ENCODE measurements around the gene CA10.

Gene CA10

DNA sequence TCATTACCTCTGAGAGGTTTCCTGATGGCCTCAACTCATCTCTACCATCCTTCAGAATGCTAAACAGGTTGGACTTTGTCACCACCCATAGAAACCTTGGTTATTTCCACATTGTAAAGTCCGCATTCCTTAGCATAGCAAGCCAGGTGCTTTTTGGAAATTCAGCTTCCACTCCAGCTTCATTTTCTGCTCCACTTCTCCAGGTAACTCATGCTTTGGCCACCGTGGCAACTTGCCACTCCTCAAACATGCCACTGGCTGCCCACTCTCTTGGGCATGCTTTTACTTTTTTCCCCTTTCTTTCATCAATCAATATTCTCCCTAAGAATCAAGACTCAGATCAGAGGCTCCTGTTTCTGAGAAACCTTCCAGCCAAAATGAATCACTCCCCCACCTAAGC is 203.3 kb downstream of the CA10 start:
- in situ Hi-C loops (cut with MboI; ENCODE audit: low sequenced_read_pairs): no loop called here

DNA sequence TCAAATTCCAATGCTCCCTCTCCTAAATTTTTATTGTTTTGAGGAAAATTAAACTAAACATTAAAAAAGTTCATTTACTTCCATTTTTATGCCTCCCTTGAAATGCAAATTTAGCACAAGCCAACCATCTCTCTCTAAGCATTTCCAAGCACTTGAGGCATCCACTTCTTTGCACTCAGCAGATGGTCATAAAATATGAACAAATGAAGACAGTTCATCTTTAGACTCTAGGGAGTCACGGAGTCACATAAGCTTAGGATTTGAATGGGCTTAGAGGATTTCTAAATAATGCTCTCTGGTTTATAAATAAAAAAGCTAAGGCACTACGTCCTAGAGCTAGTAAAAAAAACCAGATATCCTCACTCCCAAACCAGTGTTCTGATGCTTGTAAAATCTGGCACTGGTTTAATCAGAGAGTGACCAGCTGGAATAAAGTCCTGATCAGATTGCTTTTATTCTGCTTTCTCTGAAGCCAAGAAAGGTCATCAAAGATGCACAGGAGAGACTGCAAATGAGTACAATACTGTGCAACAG is 204.2 kb downstream of the CA10 start:
- in situ Hi-C loops (cut with MboI; ENCODE audit: low sequenced_read_pairs): no loop called here

DNA sequence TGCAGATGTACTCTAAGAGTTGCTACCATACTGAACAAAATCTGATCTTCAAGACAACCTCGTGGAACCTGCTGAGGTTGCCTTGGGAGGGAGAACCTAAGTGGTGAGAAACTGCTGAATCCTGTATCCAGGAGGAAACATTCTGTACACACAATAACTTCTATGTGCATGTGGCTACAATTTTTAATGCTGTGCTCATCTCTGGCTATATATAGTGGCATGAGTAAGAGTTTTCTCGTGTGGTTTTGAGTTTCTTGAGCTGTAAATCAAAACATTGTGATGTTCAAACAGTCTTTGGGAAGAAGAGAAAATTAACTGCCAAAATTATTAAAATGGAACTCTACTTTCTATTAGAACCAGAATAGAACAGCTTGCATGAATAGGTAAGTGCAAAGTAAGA is 206.8 kb downstream of the CA10 start:
- in situ Hi-C loops (cut with MboI; ENCODE audit: low sequenced_read_pairs): no loop called here

DNA sequence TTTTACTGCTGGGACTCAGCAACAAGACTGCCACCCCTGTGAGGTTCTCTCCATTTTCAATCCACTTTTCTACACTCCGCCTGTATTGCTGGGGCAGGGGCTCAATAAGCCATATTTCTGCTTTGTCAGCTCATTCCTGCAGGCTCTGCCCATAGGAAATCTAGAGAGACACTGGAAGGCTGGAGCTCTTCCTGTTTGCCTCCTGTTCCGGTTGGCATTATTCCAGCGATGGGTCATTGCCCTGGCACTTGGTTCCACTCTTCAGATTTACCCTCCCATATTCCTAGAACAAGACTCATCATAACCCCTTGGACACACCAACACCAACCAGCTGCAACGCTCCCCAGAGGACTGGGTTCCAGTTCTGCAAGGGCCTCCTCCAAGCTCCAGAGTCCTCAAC is 210.4 kb downstream of the CA10 start:
- in situ Hi-C loops (cut with MboI; ENCODE audit: low sequenced_read_pairs): no loop called here

DNA sequence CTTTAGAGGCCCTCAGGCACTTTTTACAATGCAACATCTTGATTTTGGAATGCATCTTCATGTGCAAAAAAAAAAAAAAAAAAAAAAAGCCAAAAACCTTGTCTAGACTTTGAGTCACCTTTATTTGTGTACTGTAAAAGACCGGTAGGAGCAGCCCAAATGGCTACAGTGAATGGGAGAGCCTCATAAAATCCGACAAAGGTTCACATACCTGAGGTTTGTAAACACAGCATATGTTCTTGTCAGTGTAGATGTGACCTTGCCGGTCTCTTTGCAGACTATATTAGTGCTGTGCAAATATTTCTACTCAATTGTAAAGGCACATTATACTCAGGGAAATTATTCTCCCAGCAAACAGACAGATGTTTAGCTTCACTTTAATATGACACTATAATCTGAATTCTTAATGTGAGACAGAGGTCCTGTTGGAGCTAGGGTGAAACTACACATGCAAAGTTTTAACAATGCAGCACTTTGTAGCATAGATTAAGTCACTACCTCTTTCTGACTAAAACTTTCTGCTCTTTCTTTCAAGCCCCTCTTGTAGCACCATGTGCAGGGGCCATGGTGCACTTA is 211.3 kb downstream of the CA10 start:
- in situ Hi-C loops (cut with MboI; ENCODE audit: low sequenced_read_pairs): no loop called here

DNA sequence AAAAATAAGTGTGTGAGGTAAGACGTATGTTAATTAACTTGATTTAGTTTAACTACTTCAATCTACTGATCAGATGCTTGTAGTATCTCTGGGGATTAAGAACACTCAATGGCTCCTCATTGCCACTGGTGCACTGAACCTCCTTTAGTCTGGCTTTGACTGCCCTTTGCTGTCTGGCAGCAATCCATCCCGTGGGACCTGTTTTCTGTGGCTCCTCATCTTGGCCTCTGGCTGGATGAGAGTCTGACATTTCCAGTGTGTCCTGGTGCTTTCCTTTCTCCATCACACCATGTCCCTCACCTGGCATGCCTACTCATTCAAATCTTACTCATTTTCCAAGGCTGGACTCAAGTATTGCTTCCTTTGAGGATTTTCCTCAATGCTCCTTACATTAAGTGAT is 212.2 kb downstream of the CA10 start:
- in situ Hi-C loops (cut with MboI; ENCODE audit: low sequenced_read_pairs): no loop called here

DNA sequence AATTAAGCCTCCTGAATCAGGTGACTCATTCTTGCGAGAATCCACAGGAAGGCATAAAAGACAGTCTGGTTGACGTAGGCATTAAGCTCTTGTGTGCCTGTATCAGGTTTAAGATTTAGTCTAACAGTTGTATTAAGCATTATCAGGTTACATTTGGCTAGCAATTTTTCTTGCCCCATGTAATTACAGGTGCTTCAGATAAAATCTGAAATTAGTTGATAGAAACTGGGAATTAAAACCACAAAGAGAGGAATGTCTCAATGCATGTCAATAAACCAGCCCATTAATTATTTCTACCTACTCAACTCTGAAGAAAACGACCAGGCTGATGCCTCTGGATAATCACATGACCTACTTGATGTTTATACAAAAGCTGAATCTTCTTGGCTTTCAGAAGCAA is 217.2 kb downstream of the CA10 start:
- in situ Hi-C loops (cut with MboI; ENCODE audit: low sequenced_read_pairs): no loop called here

DNA sequence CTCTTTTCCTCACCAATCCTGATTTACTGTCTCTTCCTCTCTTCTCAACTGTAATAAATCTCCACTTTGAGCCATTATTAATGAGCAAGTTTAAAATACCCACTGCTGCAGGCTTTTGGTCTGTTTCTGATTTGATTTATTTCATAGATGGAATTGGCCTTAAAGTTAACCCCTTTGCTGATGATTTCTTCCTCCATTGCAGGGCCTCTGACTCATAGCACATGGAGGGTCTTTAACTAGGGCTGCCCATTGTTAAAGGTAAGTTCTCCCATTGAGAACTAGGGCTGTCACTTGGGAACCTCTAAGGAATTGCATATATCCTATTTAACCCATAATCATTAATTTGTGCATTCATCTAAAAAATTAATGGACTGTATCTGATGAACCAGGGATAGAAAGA is 221.2 kb downstream of the CA10 start:
- in situ Hi-C loops (cut with MboI; ENCODE audit: low sequenced_read_pairs): no loop called here

DNA sequence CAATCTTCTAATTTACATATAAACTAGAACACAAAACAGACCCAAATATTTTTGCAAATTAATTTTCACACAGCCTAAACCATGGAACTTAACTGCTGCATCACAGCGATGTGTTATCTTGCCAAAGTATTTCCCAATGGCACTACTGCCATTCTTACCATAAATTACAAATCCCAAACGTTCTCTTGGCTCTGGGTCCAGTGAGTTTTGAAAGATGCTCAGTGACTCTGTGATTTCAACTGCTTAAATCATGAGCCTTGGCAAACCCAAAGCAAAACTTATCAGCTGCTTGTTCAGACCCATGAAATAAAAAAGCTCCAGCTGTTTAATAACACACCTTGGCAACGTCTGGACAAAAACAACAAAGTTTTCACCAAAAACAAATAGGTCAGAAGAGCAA is 223.0 kb downstream of the CA10 start:
- in situ Hi-C loops (cut with MboI; ENCODE audit: low sequenced_read_pairs): no loop called here

DNA sequence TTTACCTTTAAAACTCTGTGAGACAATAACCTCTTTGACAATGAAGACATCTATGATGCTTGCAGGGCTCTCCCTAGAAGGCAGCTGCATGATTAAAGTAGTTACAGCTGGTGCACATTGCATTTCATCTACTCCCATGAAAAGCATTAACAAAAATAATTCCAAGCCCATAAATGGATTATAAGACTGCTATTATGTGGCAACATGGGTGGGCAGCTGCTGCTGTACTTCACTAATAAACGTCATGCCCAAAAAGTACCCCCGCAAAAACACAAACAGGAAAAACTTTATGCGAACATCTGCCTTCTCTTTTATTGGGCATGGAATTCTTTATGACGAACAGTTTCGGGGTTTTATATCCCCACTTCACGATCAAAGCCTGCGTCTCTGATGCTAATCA is 224.9 kb downstream of the CA10 start:
- in situ Hi-C loops (cut with MboI; ENCODE audit: low sequenced_read_pairs): no loop called here

DNA sequence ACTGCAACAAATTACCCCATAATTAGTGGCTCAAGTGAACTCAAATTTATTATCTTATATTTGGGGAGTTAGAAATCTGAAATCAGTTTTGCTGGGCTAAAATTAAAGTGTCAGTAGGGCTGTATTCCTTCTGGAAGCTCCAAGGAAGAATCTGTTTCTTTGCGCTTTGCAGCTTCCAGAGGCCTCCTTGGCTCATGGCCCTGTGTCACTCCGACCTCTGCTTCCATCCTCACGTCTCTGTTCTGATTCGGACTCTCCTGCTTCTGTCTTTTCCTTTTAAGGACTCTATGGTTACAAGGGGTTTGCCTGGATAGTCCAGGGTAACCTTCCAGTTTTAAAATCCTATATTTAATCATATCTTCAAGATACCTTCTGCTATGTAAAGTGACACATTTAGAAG is 232.1 kb downstream of the CA10 start:
- in situ Hi-C loops (cut with MboI; ENCODE audit: low sequenced_read_pairs): no loop called here

DNA sequence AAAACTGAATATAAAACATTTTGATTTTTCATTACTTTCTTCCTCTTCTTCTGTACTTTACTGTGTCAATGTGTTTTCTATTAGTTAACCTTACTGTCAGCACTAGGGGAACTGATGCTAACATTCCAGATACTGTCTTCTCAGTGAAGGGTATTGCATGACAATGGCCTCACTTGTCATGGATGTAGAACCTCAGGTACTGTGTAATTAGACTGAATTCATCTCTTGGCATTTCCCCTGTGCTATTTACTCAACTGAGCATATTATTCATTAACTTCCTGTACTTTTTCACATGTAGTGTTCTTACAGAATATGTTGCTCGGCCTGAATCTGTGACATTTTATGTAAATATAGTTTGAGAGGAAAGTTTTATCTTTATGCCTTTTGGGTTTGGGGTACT is 237.0 kb downstream of the CA10 start:
- in situ Hi-C loops (cut with MboI; ENCODE audit: low sequenced_read_pairs): no loop called here

DNA sequence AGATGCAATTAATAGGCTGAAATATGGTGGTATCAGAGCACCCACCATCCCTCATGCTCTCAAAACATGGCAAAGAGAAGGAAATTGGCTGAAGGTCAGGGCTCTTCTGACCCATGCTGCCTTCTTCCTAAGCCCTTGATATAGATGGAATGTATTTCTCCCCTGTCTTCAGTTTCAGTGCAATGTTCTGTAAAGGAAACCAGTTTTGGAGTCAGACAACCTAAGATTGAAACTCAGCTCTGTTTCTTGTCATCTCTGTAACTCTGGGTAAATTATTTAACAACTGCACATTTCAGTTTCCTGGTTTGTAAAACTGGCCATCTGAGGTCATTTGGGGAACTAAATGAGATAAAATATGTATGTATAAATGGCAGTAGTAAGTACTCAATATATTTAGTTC is 243.9 kb downstream of the CA10 start:
- in situ Hi-C loops (cut with MboI; ENCODE audit: low sequenced_read_pairs): no loop called here

DNA sequence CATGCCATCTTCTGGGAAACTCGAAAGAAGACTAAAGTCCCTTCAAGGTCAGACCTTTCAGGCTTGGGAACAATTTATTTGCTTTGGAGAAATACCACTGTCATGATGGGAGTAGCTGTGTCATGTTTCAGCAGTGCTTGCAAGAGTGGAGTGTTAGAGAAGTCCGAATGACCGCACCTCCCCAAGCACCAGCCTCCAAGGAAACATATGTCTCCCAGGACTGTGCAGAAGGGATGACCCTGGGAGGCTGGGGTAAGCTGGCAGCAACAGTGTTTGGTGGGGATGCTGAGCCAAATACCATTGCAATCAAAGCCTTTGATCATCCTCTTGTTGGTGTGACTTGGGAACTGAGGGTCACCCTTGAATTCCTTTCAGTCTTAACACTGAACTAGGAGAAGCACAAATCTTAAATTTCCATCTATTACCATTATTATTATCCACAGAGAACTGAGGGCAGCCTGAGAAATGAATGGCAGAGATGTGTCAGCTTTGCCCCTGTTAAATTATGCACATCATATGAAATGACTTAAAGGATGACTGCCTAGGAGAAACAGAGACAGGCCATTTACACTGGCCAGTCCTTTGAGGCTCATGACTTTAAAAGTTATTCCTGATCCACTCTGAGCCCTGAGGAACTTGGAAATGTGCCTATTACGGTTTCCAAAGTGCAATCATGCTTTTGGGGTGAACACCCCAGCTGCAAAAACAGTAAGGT is 244.9 kb downstream of the CA10 start:
- in situ Hi-C loops (cut with MboI; ENCODE audit: low sequenced_read_pairs): no loop called here

DNA sequence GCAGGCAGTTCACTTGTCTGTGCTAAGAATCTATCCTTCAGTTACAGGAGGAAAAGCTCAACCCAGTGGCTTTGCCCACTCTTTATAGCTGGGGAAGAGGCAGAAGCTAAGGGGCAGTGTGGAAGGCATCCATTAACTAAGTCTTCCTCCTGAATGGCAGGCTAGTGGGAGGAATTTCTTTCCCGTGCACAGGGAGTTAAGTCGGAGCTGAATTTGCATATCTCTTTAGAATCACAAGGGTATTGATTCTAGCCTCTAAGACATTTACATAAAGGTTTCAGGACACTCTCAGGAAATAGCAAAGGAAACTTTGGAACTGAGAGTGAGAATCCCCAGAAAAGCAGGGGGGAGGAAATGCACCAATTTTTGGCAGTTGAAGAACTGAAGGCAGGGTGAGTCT is 245.6 kb downstream of the CA10 start:
- in situ Hi-C loops (cut with MboI; ENCODE audit: low sequenced_read_pairs): no loop called here

DNA sequence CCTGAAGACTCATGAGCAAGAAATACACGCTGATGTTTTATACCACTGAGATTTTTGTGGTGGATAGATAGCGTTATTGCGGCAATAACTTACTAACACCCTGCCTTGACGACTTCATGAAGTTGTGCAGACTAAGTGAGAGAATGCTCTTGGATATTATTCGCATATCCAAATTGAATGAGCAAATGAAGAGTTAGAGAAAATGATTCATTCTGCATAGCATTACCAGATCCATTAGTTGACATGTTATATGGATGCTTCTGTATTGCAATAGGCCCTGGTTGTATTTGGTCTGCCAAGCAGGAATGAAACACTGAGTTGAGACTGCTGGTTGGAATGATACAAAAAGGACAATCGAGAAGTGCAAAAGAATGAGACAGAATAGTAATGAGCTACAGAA is 247.3 kb downstream of the CA10 start:
- in situ Hi-C loops (cut with MboI; ENCODE audit: low sequenced_read_pairs): no loop called here

DNA sequence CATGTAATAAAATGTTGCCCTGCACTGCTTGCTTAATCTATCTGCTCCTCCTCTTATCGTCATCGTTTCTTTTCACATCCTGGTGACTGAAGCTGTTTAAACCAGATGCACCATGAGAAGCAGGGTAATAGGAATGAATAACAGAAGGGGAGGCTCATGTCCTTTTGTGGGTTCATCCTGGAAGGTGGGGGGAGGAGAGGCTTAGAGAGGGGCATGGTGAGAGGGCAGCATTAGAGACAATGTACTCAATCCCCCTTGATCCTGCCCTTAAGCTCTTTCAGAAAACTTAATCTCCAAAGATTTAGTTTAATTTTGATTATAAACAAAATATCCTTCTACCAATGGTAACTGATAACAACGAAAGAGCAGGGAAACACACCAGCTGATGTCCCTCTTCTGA is 248.5 kb downstream of the CA10 start:
- in situ Hi-C loops (cut with MboI; ENCODE audit: low sequenced_read_pairs): no loop called here

DNA sequence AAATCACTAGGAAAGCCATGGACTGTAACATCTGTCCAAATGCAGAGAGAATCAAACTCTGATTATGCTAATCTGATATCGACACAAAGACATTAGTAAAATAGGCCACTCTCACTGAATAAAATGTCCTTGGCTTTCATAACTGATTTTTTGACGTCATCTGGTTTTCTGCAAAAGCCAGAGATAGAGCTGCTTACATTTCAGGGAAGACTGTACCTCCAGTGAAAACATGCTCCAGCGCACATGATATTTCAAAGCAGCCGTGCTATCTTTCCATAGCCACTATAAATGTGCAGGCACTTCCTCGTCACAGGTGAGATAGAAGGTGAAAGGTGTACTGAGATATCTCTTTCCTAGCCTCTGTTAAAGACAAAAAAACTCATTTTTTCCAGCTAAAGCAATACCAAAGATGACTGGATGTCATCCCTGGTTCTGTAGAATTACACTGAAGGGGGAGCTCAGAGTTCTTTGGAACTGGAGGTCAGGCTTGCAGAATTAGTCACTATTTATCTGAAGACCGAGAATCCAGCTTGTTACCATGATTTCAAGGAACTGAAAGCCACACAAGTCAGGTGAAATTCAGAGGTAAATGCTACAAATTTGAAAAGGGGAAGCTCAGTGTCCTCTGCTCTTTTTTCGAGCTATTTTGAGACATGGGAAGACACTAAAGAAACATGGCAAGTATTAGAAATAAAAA is 249.5 kb downstream of the CA10 start:
- in situ Hi-C loops (cut with MboI; ENCODE audit: low sequenced_read_pairs): no loop called here

DNA sequence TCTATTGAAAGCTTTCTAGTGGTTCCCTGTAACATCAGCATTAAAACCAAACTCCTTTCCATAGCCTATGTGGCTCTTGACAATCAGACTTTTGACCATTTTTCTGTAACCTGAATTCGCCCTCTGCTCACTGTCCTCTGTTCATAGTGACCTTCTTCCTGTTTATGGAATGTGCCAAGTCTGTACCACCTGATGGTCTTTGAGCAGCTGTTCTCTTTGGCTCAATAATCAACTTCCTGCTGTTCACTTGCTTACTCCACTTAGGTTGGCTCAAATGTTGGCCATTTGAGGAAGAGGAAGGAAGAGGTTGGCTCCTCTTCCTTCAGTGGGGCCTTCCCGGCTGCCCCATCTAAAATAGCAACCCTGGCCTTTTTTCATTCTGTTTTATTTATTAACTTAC is 251.5 kb downstream of the CA10 start:
- in situ Hi-C loops (cut with MboI; ENCODE audit: low sequenced_read_pairs): no loop called here

DNA sequence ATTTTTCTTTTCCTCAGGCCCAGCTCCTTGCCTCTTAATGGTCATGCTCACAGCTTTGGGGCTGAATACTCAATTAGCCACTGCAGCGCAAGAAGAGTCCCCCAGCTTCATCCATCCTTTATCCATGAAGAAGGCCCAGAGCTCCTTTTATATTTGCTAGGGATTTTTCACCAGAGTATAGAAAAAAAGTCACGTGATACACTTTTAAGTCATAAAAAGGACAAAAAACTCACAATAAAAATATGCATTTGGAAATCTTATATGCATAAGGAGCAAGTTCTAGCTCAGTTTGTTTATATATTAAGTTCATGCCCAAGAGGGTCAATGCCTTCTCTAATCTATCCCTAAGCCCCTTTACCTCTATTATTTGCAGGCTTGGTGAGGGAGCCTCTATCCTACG is 254.1 kb downstream of the CA10 start:
- in situ Hi-C loops (cut with MboI; ENCODE audit: low sequenced_read_pairs): no loop called here

DNA sequence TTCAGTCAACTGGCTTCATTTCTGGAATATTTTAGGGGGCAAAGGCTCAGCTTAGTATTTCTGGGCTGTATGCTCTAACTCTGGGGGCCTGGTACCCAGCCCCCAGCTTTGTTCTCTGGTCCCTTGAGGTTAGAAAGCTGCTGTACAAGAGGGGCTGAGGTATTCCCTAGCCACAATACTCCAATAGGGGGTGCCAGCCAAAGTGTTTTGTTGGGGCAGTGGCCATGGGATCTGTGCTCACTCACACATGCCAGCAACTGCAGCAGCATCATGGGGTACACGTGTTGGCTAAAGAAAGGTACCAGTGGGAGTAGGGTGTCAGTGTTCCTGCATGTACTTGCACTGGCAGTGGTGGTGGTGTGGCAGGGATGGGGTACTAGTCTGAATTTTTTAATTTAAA is 257.3 kb downstream of the CA10 start:
- in situ Hi-C loops (cut with MboI; ENCODE audit: low sequenced_read_pairs): no loop called here

DNA sequence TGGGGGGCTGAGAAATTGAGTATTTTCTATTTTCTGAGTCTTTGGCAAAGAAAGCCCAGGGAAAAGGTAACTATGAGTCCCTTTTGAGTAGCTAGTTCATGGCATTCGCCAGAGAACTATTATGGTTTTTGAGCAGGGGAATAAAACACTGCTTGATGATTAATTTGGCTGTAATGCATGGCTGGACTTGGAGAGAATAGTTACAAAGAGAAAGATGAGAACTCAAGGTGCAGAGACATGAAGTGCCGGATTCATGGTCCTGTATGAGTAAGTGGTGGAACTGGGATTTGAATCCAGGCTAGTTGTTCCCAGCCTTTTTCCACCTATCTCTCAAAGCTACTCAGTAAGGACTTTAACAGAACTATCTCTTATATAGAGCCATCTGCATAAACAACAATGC is 266.6 kb downstream of the CA10 start:
- in situ Hi-C loops (cut with MboI; ENCODE audit: low sequenced_read_pairs): no loop called here
